ENCODE measurements around the gene PEX10. TPM values are rescaled to one million over a fixed set of nuclear protein-coding genes. Genes with fewer than 3 reads are reported as not detected.
A peak's percentile ranks its signal among the peaks of the same experiment; 100 is the strongest.
"Not testable (repeated sequence)": the region's sequence is repeated elsewhere in the genome, so short reads cannot be mapped to it uniquely, and the experiment has no call there.

The PEX10 gene
- 10 to 100 TPM; 17.1 to 19.0 TPM for total RNA-seq

- no peaks in the 10 kb centered on the region for H3K9me3 Mint-ChIP-seq
- intact Hi-C loops (cut with micrococcal nuclease), result loop anchor here (5.0 kb wide), 1 partner anchor 135 kb away; no protein-coding TSS in a partner anchor
- H3K4me3 Mint-ChIP-seq, result peak within 1 kb of the TSS; percentile 90
- CTCF ChIA-PET, result interaction anchor here (1.0 to 1.5 kb wide), 4 partner anchors 11 to 375 kb away, joined by 3 to 5 read pairs (median 4); no protein-coding TSS in a partner anchor
- peak within 1 kb of the TSS; percentile 87 for H3K27ac Mint-ChIP-seq
- no peak for TF ChIP-seq CTCF (IDR thresholded peaks at IDR 0.05)
- ATAC-seq (peak; percentile 92), DNase-seq (peak; percentile 99)
- peaks cover 36% of the 10 kb centered on the region for H3K4me1 Mint-ChIP-seq (ENCODE audit: low read depth)
- H3K27me3 Mint-ChIP-seq, result no peaks in the 10 kb centered on the region
- POLR2A ChIA-PET, result interaction anchor here (2.1 to 2.9 kb wide), 2 partner anchors 19 to 134 kb away, joined by 6 to 21 read pairs; no protein-coding TSS in a partner anchor
- H3K36me3 Mint-ChIP-seq (ENCODE audit: low read depth), result peaks cover 10% of the 10 kb centered on the region
These were observed at the start of gene PEX10 for GRCh38 chr1:2412395-2412772. Gene PEX10, minus strand, starts transcription at chr1:2412564. Its CDS starts 62 bp downstream, at chr1:2412502.

GRCh38 chr1:2460996-2461751 is 48.8 kb upstream of the PEX10 start:
- ATAC-seq, result no peak
- no peak overlapping the region for H3K4me3 Mint-ChIP-seq
- no peaks in the 10 kb centered on the region for H3K36me3 Mint-ChIP-seq (ENCODE audit: low read depth)
- no peaks in the 10 kb centered on the region for H3K9me3 Mint-ChIP-seq
- H3K27ac Mint-ChIP-seq, result no peak overlapping the region
- H3K27me3 Mint-ChIP-seq, result no peaks in the 10 kb centered on the region
- no peak for TF ChIP-seq CTCF (IDR thresholded peaks at IDR 0.05)
- intact Hi-C loops (cut with micrococcal nuclease), result no loop called here
- DNase-seq, result no peak
- CTCF ChIA-PET, result no interaction called here
- no peaks in the 10 kb centered on the region for H3K4me1 Mint-ChIP-seq (ENCODE audit: low read depth)
- POLR2A ChIA-PET, result no interaction called here

GRCh38 chr1:2460203-2460602 is 47.8 kb upstream of the PEX10 start:
- Mint-ChIP-seq H3K9me3 (no peaks in the 10 kb centered on the region), H3K27me3 (no peaks in the 10 kb centered on the region), H3K36me3 (ENCODE audit: low read depth) (no peaks in the 10 kb centered on the region), H3K4me3 (no peak overlapping the region), H3K4me1 (ENCODE audit: low read depth) (no peaks in the 10 kb centered on the region), H3K27ac (no peak overlapping the region)
- POLR2A ChIA-PET, result no interaction called here
- TF ChIP-seq CTCF (IDR thresholded peaks at IDR 0.05), result no peak
- intact Hi-C loops (cut with micrococcal nuclease), result no loop called here
- CTCF ChIA-PET, result no interaction called here
- no peak for DNase-seq
- ATAC-seq, result no peak

GRCh38 chr1:2459757-2460156 is 47.4 kb upstream of the PEX10 start:
- CTCF ChIA-PET, result no interaction called here
- intact Hi-C loops (cut with micrococcal nuclease), result no loop called here

GRCh38 chr1:2459102-2459753 is 46.9 kb upstream of the PEX10 start:
- H3K4me3 Mint-ChIP-seq; H3K27ac Mint-ChIP-seq; H3K27me3 Mint-ChIP-seq; ATAC-seq; H3K9me3 Mint-ChIP-seq; DNase-seq; POLR2A ChIA-PET; H3K36me3 Mint-ChIP-seq (ENCODE audit: low read depth); H3K4me1 Mint-ChIP-seq (ENCODE audit: low read depth); intact Hi-C loops (cut with micrococcal nuclease); CTCF ChIA-PET: not testable (repeated sequence)

More at GRCh38 chr1:2459757-2460156, 47.4 kb upstream of the PEX10 start:
- Mint-ChIP-seq H3K9me3 (no peaks in the 10 kb centered on the region), H3K4me1 (ENCODE audit: low read depth) (no peaks in the 10 kb centered on the region), H3K4me3 (no peak overlapping the region), H3K36me3 (ENCODE audit: low read depth) (no peaks in the 10 kb centered on the region), H3K27ac (no peak overlapping the region), H3K27me3 (no peaks in the 10 kb centered on the region)
- no peak for TF ChIP-seq CTCF (IDR thresholded peaks at IDR 0.05)
- POLR2A ChIA-PET, result no interaction called here
- ATAC-seq, result no peak
- DNase-seq, result no peak
